ENCODE data around the gene GALM. TPM values are rescaled to one million over a fixed set of nuclear protein-coding genes. Genes with fewer than 3 reads are reported as not detected.
"Not testable (repeated sequence)": the region's sequence is repeated elsewhere in the genome, so short reads cannot be mapped to it uniquely, and the experiment has no call there.

GALM gene
- total and polyA plus RNA-seq, 2 of the 13 experiments (the other 11 are each of a cell fraction or from before 2014, with no cell fraction given), result 65.5 to 90.0 TPM

GRCh38 chr2:38636069-38636468 is 29.8 kb upstream of the GALM start (continued):
- no peak for TF ChIP-seq NAIF1 (CRISPR knock-in tag; IDR thresholded peaks at IDR 0.05; ENCODE audit: borderline replicate concordance)
- TF ChIP-seq, protein P1, sequence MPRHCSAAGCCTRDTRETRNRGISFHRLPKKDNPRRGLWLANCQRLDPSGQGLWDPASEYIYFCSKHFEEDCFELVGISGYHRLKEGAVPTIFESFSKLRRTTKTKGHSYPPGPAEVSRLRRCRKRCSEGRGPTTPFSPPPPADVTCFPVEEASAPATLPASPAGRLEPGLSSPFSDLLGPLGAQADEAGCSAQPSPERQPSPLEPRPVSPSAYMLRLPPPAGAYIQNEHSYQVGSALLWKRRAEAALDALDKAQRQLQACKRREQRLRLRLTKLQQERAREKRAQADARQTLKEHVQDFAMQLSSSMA (CRISPR knock-in tag; IDR thresholded peaks at IDR 0.05), result no peak

DNA sequence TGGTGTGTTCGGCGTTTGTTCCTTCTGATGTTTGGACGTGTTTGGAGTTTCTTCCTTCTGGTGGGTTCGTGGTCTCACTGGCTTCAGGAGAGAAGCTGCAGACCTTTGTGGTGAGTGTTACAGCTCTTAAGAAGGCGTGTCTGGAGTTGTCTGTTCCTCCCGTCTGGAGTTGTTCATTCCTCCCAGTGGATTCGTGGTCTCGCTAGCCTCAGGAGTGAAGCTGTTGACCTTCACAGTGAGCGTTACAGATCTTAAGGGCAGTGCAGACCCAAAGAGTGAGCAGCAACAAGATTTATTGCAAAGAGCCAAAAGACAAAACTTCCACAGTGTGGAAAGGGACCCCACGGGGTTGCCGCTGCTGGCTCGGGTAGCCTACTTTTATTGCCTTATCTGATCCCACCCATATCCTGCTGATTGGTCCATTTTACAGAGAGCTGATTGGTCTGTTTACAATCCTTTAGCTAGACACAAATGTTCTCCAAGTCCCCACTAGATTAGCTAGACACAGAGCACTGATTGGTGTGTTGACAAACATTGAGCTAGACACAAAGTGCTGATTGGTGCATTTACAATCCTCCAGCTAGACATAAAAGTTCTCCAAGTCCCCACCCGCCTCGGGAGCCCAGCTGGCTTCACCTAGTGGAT is 23.4 kb upstream of the GALM start:
- H3K4me1 ChIP-seq (ENCODE audit: insufficient read depth, low read length), result peaks cover 18% of the 10 kb centered on the region
- H3K9me3 ChIP-seq (ENCODE audit: low read length); H3K79me2 ChIP-seq (ENCODE audit: insufficient read depth, low read length); H4K20me1 ChIP-seq (ENCODE audit: insufficient read depth, low read length); DNase-seq (ENCODE audit: low spot score); in situ Hi-C loops (cut with HindIII; ENCODE audit: extremely low pct_ligation_motif_present, low pct_unique_long_range_greater_than_20kb); H2AFZ ChIP-seq (ENCODE audit: low read length); H3K27me3 ChIP-seq (ENCODE audit: control insufficient read depth in 1 of 2, insufficient read depth in 2 of 2, low read length in 2 of 2); H3K4me3 ChIP-seq (replicated peaks in 1 of 3; ENCODE audit: insufficient read depth in 1 of 3, low read depth in 2 of 3, low read length in 3 of 3); ATAC-seq; BruUV-seq (replicated peaks); H3K36me3 ChIP-seq (replicated peaks in 1 of 2; ENCODE audit: control insufficient read depth in 1 of 2, insufficient read depth in 2 of 2, low read length in 2 of 2); H3K4me2 ChIP-seq (ENCODE audit: low read depth, low read length); FAIRE-seq; H3K27ac ChIP-seq (ENCODE audit: extremely low read length, insufficient read depth, low read length); CTCF ChIA-PET (ENCODE audit: low intra/inter-chr PET ratio, low total read pairs); H3K9ac ChIP-seq (ENCODE audit: insufficient read depth, low read depth, low read length): not testable (repeated sequence)
- POLR2A ChIA-PET, result interaction anchor here (0.9 to 2.3 kb wide), 3 partner anchors 31 to 41 kb away, joined by 3 to 5 read pairs (median 3); no protein-coding TSS in a partner anchor
- intact Hi-C loops (cut with micrococcal nuclease; ENCODE audit: unreplicated experiment), result loop anchor here (1.0 kb wide), 1 partner anchor 40 kb away; no protein-coding TSS in a partner anchor
- 66% methylated on average over 14 of the region's 14 CpGs for WGBS (ENCODE audit: low lambda C conversion rate)
- TF ChIP-seq MAFK (conservative IDR thresholded peaks at IDR 0.05 in 1 of 2, IDR thresholded peaks at IDR 0.05 in 1 of 2; ENCODE audit: low read length in 2 of 2) (peak; percentile 10 to 60; a peak in 2 of 4 replicates), ZNF430 (CRISPR knock-in tag; IDR thresholded peaks at IDR 0.05) (0 out of 2 replicates have a peak, but pooled peaks have one; percentile 26), NFYC (CRISPR knock-in tag; IDR thresholded peaks at IDR 0.05) (peak; percentile 52; the same call in 1 of the 2 replicates), NFYB (CRISPR knock-in tag; IDR thresholded peaks at IDR 0.05) (peak; percentile 66), MAFF (IDR thresholded peaks at IDR 0.05; ENCODE audit: low read depth, low read length) (peak; percentile 16; the same call in 1 of the 2 replicates)

All from HepG2 (cell line).